CD4-positive, alpha-beta memory T cell (primary cell): ENCODE data around the gene HRG. TPM values are rescaled to one million over a fixed set of nuclear protein-coding genes. Genes with fewer than 3 reads are reported as not detected.

Source experiments
- CTCF ChIA-PET: fragments of 350-600 bp; sonication (Branson Sonifier 250); formaldehyde crosslinking; loops from one replicate; lab custom pipeline; 2021; ENCODE audit warnings: inconsistent platforms; ENCODE audit not compliant: partially characterized antibody; lab: Charles Lee
- POLR2A ChIA-PET: fragments of 350-600 bp; sonication (Branson Sonifier 250); formaldehyde crosslinking; loops from one replicate; lab custom pipeline; 2021; ENCODE audit not compliant: partially characterized antibody; lab: Charles Lee
- DNase-seq, 5 donors: peaks; one replicate each; pipeline versions ENCODE4 v3.0.0 to v3.0.0-alpha.2; 2020 to 2022; ENCODE audit warnings: mixed read lengths in 1 of 5
- H3K27ac ChIP-seq: one replicate; pipeline ENCODE4 v1.7.0; 2013; ENCODE audit warnings: low read depth, low read length
- H3K27me3 ChIP-seq: 2 replicates; pipeline ENCODE4 v1.7.0; 2013; ENCODE audit warnings: mild to moderate bottlenecking, low read length, moderate library complexity; ENCODE audit not compliant: insufficient read depth
- H3K36me3 ChIP-seq: 2 replicates; pipeline ENCODE4 v1.7.0; 2013; ENCODE audit warnings: mild to moderate bottlenecking, low read length, moderate library complexity; ENCODE audit not compliant: insufficient read depth
- H3K4me1 ChIP-seq: 2 replicates; pipeline ENCODE4 v1.7.0; 2013; ENCODE audit warnings: mild to moderate bottlenecking, low read length, moderate library complexity; ENCODE audit not compliant: insufficient read depth
- H3K4me3 ChIP-seq, 2 donors: one replicate each; pipeline ENCODE4 v1.7.0; 2013; ENCODE audit warnings: low read length in 2 of 2, mild to moderate bottlenecking in 1 of 2
- H3K9me3 ChIP-seq, 2 donors: one replicate each; pipeline ENCODE4 v1.7.0; 2013; ENCODE audit warnings: low read length in 2 of 2, control low read depth in 1 of 2; ENCODE audit not compliant: control insufficient read depth in 1 of 2
- H3K27ac Mint-ChIP-seq, 7 donors: one replicate each; pipeline ENCODE4 v1.8.0; 2020 to 2021; ENCODE audit warnings: mixed read lengths in 7 of 7, mild to moderate bottlenecking in 6 of 7, inconsistent platforms in 3 of 7, moderate library complexity in 3 of 7
- H3K27me3 Mint-ChIP-seq, 2 donors: one replicate each; pipeline ENCODE4 v1.8.0; 2020 to 2021; ENCODE audit warnings: mixed read lengths in 2 of 2
- H3K36me3 Mint-ChIP-seq, 2 donors: one replicate each; pipeline ENCODE4 v1.8.0; 2020 to 2021; ENCODE audit warnings: mixed read lengths in 2 of 2, inconsistent platforms in 1 of 2, mild to moderate bottlenecking in 1 of 2
- H3K4me1 Mint-ChIP-seq, 4 donors: one replicate each; pipeline ENCODE4 v1.8.0; 2020 to 2021; ENCODE audit warnings: mixed read lengths in 4 of 4, mild to moderate bottlenecking in 1 of 4
- H3K4me3 Mint-ChIP-seq, 8 donors: one replicate each; pipeline ENCODE4 v1.8.0; 2020 to 2021; ENCODE audit warnings: mixed read lengths in 8 of 8, mild to moderate bottlenecking in 7 of 8, moderate library complexity in 6 of 8, inconsistent platforms in 3 of 8
- H3K9me3 Mint-ChIP-seq, 8 donors: one replicate each; pipeline ENCODE4 v1.8.0; 2020 to 2021; ENCODE audit warnings: mixed read lengths in 8 of 8, mild to moderate bottlenecking in 5 of 8, inconsistent platforms in 3 of 8, moderate library complexity in 1 of 8
- intact Hi-C: fragments of 100-400 bp; cut with micrococcal nuclease; formaldehyde crosslinking; loops from one replicate; pipeline ENCODE4 v1.15.1; 2023
- polyA plus RNA-seq, 2 donors: library from polyadenylated mRNA; unstranded; fragments of 300-500 nt; fragmentation: Illumina TruSeq; gene quantifications; one replicate each; pipeline ENCODE4 v1.2.3, GENCODE V29; 2021
- total RNA-seq, 2 experiments: library from RNA; stranded (reverse); gene quantifications; one replicate each; pipeline ENCODE4 v1.2.3, GENCODE V29; 2021

HRG gene
- total and polyA plus RNA-seq, 4 experiments from 2014 or later = not detected

- POLR2A ChIA-PET = no interaction called here
- no peak overlapping the region for H3K27ac Mint-ChIP-seq
- peaks cover 3% of the 10 kb centered on the region for H3K27me3 ChIP-seq
- H3K4me3 ChIP-seq = no peak overlapping the region
- peaks cover 11 to 28% of the 10 kb centered on the region in 2 donors for H3K27me3 Mint-ChIP-seq
- H3K36me3 Mint-ChIP-seq = no peaks in the 10 kb centered on the region
- H3K9me3 Mint-ChIP-seq = peaks cover 0 to 2% (median 0%) of the 10 kb centered on the region in 8 donors
- DNase-seq = no peak
- intact Hi-C loops = no loop called here
- H3K4me1 Mint-ChIP-seq = peaks cover 0 to 3% (median 0%) of the 10 kb centered on the region in 4 donors
- H3K4me3 Mint-ChIP-seq = no peak overlapping the region
- CTCF ChIA-PET = interaction anchor here (1.0 kb wide), 1 partner anchor 8 kb away, joined by 3 read pairs; no protein-coding TSS in a partner anchor
- no peak overlapping the region for H3K27ac ChIP-seq
- H3K36me3 ChIP-seq = no peaks in the 10 kb centered on the region
- no peaks in the 10 kb centered on the region for H3K9me3 ChIP-seq
- no peaks in the 10 kb centered on the region for H3K4me1 ChIP-seq
Observed at GRCh38 chr3:186663361-186664118, 2.3 kb upstream of the HRG start.

- Mint-ChIP-seq H3K27ac (no peak overlapping the region), H3K36me3 (no peaks in the 10 kb centered on the region), H3K9me3 (peaks cover 0 to 2% (median 0%) of the 10 kb centered on the region in 8 donors), H3K4me1 (peaks cover 0 to 3% (median under 1%) of the 10 kb centered on the region in 4 donors), H3K27me3 (peaks cover 8 to 25% of the 10 kb centered on the region in 2 donors), H3K4me3 (no peak overlapping the region)
- no peak overlapping the region for H3K4me3 ChIP-seq
- H3K27me3 ChIP-seq = peaks cover 3% of the 10 kb centered on the region
- DNase-seq = no peak
- no peaks in the 10 kb centered on the region for H3K9me3 ChIP-seq
- ChIA-PET CTCF (interaction anchor here (1.0 kb wide), 1 partner anchor 9 kb away, joined by 3 read pairs; no protein-coding TSS in a partner anchor), POLR2A (no interaction called here)
- H3K27ac ChIP-seq = no peak overlapping the region
- intact Hi-C loops = no loop called here
- H3K36me3 ChIP-seq = no peaks in the 10 kb centered on the region
- H3K4me1 ChIP-seq = no peaks in the 10 kb centered on the region
Observed at GRCh38 chr3:186664119-186664495, 1.7 kb upstream of the HRG start.

- no peaks in the 10 kb centered on the region for H3K9me3 ChIP-seq
- H3K27me3 ChIP-seq = peaks cover 3% of the 10 kb centered on the region
- no peaks in the 10 kb centered on the region for H3K36me3 Mint-ChIP-seq
- peaks cover 0 to 2% (median 0%) of the 10 kb centered on the region in 8 donors for H3K9me3 Mint-ChIP-seq
- no peaks in the 10 kb centered on the region for H3K36me3 ChIP-seq
- H3K4me1 ChIP-seq = no peaks in the 10 kb centered on the region
- H3K4me3 Mint-ChIP-seq = no peak overlapping the region
- ChIA-PET POLR2A (no interaction called here), CTCF (interaction anchor here (1.0 kb wide), 1 partner anchor 9 kb away, joined by 3 read pairs; no protein-coding TSS in a partner anchor)
- intact Hi-C loops = no loop called here
- DNase-seq = no peak
- H3K4me3 ChIP-seq = no peak overlapping the region
- no peak overlapping the region for H3K27ac Mint-ChIP-seq
- H3K27ac ChIP-seq = no peak overlapping the region
- peaks cover 0 to 4% (median 2%) of the 10 kb centered on the region in 4 donors for H3K4me1 Mint-ChIP-seq
- peaks cover 8 to 21% of the 10 kb centered on the region in 2 donors for H3K27me3 Mint-ChIP-seq
Observed at GRCh38 chr3:186664506-186664905, 1.3 kb upstream of the HRG start.

- no peak overlapping the region for H3K27ac Mint-ChIP-seq
- Histone ChIP-seq H3K4me1 (no peaks in the 10 kb centered on the region), H3K27ac (no peak overlapping the region), H3K27me3 (peaks cover 3% of the 10 kb centered on the region), H3K9me3 (no peaks in the 10 kb centered on the region), H3K4me3 (no peak overlapping the region), H3K36me3 (no peaks in the 10 kb centered on the region)
- CTCF ChIA-PET = interaction anchor here (0.6 kb wide), 1 partner anchor 57 kb away, joined by 3 read pairs; no protein-coding TSS in a partner anchor
- H3K9me3 Mint-ChIP-seq = peaks cover 0 to 2% (median 0%) of the 10 kb centered on the region in 8 donors
- POLR2A ChIA-PET = no interaction called here
- peaks cover 11 to 18% of the 10 kb centered on the region in 2 donors for H3K27me3 Mint-ChIP-seq
- H3K4me1 Mint-ChIP-seq = peaks cover 0 to 9% (median 3%) of the 10 kb centered on the region in 4 donors
- intact Hi-C loops = no loop called here
- no peaks in the 10 kb centered on the region for H3K36me3 Mint-ChIP-seq
- DNase-seq = no peak
- H3K4me3 Mint-ChIP-seq = no peak overlapping the region
Observed at GRCh38 chr3:186668426-186668825, 2.6 kb downstream of the HRG start.

- H3K4me3 Mint-ChIP-seq = no peak overlapping the region
- peaks cover 10 to 14% of the 10 kb centered on the region in 2 donors for H3K27me3 Mint-ChIP-seq
- no peaks in the 10 kb centered on the region for H3K27me3 ChIP-seq
- H3K4me1 Mint-ChIP-seq = peaks cover 0 to 9% (median 3%) of the 10 kb centered on the region in 4 donors
- peaks cover 0 to 2% (median 0%) of the 10 kb centered on the region in 8 donors for H3K9me3 Mint-ChIP-seq
- intact Hi-C loops = no loop called here
- H3K27ac Mint-ChIP-seq = no peak overlapping the region
- no peaks in the 10 kb centered on the region for H3K9me3 ChIP-seq
- H3K4me1 ChIP-seq = no peaks in the 10 kb centered on the region
- CTCF ChIA-PET = no interaction called here
- H3K36me3 ChIP-seq = no peaks in the 10 kb centered on the region
- H3K4me3 ChIP-seq = no peak overlapping the region
- no peak overlapping the region for H3K27ac ChIP-seq
- POLR2A ChIA-PET = no interaction called here
- H3K36me3 Mint-ChIP-seq = no peaks in the 10 kb centered on the region
- DNase-seq = no peak
Observed at GRCh38 chr3:186669378-186670084, 3.7 kb downstream of the HRG start.

- no peaks in the 10 kb centered on the region for H3K36me3 Mint-ChIP-seq
- Histone ChIP-seq H3K4me1 (no peaks in the 10 kb centered on the region), H3K4me3 (no peak overlapping the region), H3K36me3 (no peaks in the 10 kb centered on the region), H3K27ac (no peak overlapping the region), H3K9me3 (no peaks in the 10 kb centered on the region), H3K27me3 (no peaks in the 10 kb centered on the region)
- H3K27ac Mint-ChIP-seq = no peak overlapping the region
- CTCF ChIA-PET = no interaction called here
- peaks cover 0 to 2% (median 0%) of the 10 kb centered on the region in 8 donors for H3K9me3 Mint-ChIP-seq
- peaks cover 0 to 9% (median 3%) of the 10 kb centered on the region in 4 donors for H3K4me1 Mint-ChIP-seq
- POLR2A ChIA-PET = no interaction called here
- H3K4me3 Mint-ChIP-seq = no peak overlapping the region
- intact Hi-C loops = no loop called here
- no peak for DNase-seq
- peaks cover 14 to 16% of the 10 kb centered on the region in 2 donors for H3K27me3 Mint-ChIP-seq
Observed at GRCh38 chr3:186670155-186670554, 4.3 kb downstream of the HRG start.

GRCh38 chr3:186671051-186671450, 5.2 kb downstream of the HRG start:
- POLR2A ChIA-PET = no interaction called here
- Mint-ChIP-seq H3K9me3 (peaks cover 0 to 2% (median 0%) of the 10 kb centered on the region in 8 donors), H3K36me3 (no peaks in the 10 kb centered on the region), H3K4me1 (peaks cover 0 to 9% (median 3%) of the 10 kb centered on the region in 4 donors), H3K27me3 (peaks cover 12 to 14% of the 10 kb centered on the region in 2 donors), H3K27ac (no peak overlapping the region), H3K4me3 (no peak overlapping the region)
- intact Hi-C loops = no loop called here
- no peaks in the 10 kb centered on the region for H3K27me3 ChIP-seq
- CTCF ChIA-PET = no interaction called here
- H3K4me1 ChIP-seq = no peaks in the 10 kb centered on the region
- no peak overlapping the region for H3K27ac ChIP-seq
- no peak overlapping the region for H3K4me3 ChIP-seq
- DNase-seq = no peak
- H3K9me3 ChIP-seq = no peaks in the 10 kb centered on the region
- no peaks in the 10 kb centered on the region for H3K36me3 ChIP-seq
